Measurements from ENCODE around the gene MOSPD2. TPM values are rescaled to one million over a fixed set of nuclear protein-coding genes. Genes with fewer than 3 reads are reported as not detected.

Gene MOSPD2
- total RNA-seq, 1 donor from 2014 or later: 8.4 TPM

- Mint-ChIP-seq H3K27ac (no peak overlapping the region), H3K27me3 (no peaks in the 10 kb centered on the region), H3K9me3 (ENCODE audit: low read depth) (peaks cover 17% of the 10 kb centered on the region), H3K4me3 (ENCODE audit: low read depth) (no peak overlapping the region), H3K4me1 (ENCODE audit: low read depth) (no peaks in the 10 kb centered on the region), H3K36me3 (ENCODE audit: insufficient read depth) (no peaks in the 10 kb centered on the region)
- TF ChIP-seq, protein P1, sequence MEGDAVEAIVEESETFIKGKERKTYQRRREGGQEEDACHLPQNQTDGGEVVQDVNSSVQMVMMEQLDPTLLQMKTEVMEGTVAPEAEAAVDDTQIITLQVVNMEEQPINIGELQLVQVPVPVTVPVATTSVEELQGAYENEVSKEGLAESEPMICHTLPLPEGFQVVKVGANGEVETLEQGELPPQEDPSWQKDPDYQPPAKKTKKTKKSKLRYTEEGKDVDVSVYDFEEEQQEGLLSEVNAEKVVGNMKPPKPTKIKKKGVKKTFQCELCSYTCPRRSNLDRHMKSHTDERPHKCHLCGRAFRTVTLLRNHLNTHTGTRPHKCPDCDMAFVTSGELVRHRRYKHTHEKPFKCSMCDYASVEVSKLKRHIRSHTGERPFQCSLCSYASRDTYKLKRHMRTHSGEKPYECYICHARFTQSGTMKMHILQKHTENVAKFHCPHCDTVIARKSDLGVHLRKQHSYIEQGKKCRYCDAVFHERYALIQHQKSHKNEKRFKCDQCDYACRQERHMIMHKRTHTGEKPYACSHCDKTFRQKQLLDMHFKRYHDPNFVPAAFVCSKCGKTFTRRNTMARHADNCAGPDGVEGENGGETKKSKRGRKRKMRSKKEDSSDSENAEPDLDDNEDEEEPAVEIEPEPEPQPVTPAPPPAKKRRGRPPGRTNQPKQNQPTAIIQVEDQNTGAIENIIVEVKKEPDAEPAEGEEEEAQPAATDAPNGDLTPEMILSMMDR (IDR thresholded peaks at IDR 0.05; ENCODE audit: unreplicated experiment): no peak
- DNase-seq (ENCODE audit: low spot score, unreplicated experiment): no peak
These were observed 73.5 kb downstream of the MOSPD2 start for GRCh38 chrX:14946606-14947155.

DNA sequence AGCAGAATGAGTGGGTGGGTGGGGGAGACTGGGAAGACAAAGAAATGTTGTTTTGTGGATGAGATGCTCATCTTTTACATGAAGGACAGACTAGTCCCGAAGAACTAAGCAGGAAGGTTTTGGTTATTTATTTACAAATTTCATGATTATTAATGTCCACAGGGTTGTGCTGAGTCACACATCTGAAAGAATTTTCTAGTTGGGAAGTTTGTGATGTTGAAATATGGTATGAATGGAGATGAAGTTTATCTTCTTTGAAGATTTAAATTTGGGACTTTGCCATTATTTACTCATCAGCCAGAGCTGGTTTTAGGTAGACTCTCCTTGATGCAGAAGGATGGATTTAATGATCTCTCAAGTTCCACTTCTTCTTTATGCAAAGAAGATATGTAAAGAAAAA is 75.5 kb downstream of the MOSPD2 start:
- DNase-seq (ENCODE audit: low spot score, unreplicated experiment): no peak
- H3K4me1 Mint-ChIP-seq (ENCODE audit: low read depth): no peaks in the 10 kb centered on the region
- TF ChIP-seq, protein P1 (IDR thresholded peaks at IDR 0.05; ENCODE audit: unreplicated experiment): no peak
- H3K36me3 Mint-ChIP-seq (ENCODE audit: insufficient read depth): no peaks in the 10 kb centered on the region
- no peak overlapping the region for H3K4me3 Mint-ChIP-seq (ENCODE audit: low read depth)
- no peaks in the 10 kb centered on the region for H3K27me3 Mint-ChIP-seq
- no peak overlapping the region for H3K27ac Mint-ChIP-seq
- peaks cover 14% of the 10 kb centered on the region for H3K9me3 Mint-ChIP-seq (ENCODE audit: low read depth)

DNA sequence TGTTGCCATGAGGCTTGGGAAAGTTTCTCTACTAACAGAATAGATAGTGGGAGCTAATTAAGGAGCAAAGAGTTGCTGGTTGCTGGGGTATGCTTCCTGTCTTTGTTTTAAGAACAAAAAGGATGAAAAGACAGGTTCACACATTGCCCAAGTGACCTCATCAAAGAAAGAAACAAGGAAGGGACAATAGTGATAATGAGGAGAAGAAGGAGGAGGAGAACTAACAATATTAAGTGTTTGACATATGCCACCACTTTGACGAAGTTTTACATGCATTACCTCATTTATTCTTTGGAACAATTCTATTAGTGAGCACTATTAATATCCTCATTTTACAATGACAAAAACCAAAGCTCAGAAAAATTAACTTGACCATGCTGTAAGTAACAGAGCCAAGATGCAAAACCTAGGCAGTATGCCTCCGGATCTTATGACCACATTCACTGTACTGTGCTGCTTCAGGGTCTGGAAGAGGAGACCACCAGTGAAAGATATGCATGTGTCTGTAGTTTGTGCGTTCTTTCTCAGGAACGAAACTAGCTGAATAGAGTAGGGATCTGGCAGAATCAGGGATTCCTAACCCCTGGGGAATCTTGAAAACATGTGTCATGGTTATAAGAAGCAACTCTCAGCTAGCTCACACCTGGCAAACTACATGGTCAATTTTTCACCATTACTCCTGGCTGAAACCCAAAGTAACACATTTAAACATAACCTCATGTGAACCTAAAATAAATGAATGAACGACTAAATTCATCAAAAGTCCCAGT is 83.8 kb downstream of the MOSPD2 start:
- Mint-ChIP-seq H3K36me3 (ENCODE audit: insufficient read depth) (peaks cover 3% of the 10 kb centered on the region), H3K27ac (no peak overlapping the region), H3K27me3 (no peaks in the 10 kb centered on the region), H3K4me3 (ENCODE audit: low read depth) (no peak overlapping the region), H3K4me1 (ENCODE audit: low read depth) (no peaks in the 10 kb centered on the region), H3K9me3 (ENCODE audit: low read depth) (peaks cover 22% of the 10 kb centered on the region)
- DNase-seq (ENCODE audit: low spot score, unreplicated experiment): no peak
- TF ChIP-seq, protein P1 (IDR thresholded peaks at IDR 0.05; ENCODE audit: unreplicated experiment): no peak

DNA sequence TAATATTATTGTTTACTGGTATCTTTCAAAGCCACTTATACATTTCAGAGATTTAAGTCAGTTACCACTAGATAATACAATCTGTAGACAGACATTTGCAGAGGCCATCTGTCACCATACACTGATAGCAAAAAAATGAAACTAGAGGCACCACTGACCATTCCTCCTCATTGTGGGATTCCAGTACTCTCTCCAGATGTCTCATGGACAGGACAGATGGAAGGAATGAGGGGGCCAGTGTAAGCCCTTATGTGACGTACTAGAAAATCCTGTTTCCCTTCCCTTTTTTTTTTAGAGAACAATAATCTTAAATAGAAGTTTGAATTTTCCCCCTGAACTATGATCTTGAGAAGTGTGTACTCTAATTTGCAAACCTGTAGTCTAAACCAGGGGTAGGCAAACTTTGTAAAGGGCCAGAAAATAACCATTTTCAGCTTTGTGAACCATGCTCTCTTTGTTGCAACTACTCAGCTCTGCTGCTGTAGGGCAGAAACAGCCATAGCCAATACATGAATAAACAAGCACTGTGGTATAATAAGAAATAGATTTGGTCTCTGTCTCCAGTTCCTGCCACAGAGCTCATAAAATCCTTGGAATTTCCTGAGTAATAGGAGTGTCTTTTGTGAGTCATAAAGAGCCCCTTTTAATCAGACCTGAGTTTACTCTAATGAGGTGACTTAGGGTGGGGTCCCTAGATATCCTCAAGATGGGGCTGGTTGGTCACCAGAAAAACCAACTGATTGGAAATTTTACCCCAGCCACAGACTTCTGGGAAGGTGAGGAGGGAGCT is 90.4 kb downstream of the MOSPD2 start:
- no peaks in the 10 kb centered on the region for H3K27me3 Mint-ChIP-seq
- TF ChIP-seq, protein P1 (IDR thresholded peaks at IDR 0.05; ENCODE audit: unreplicated experiment): no peak
- H3K27ac Mint-ChIP-seq: no peak overlapping the region
- H3K4me3 Mint-ChIP-seq (ENCODE audit: low read depth): no peak overlapping the region
- no peaks in the 10 kb centered on the region for H3K36me3 Mint-ChIP-seq (ENCODE audit: insufficient read depth)
- no peaks in the 10 kb centered on the region for H3K4me1 Mint-ChIP-seq (ENCODE audit: low read depth)
- no peak for DNase-seq (ENCODE audit: low spot score, unreplicated experiment)
- peaks cover 11% of the 10 kb centered on the region for H3K9me3 Mint-ChIP-seq (ENCODE audit: low read depth)

- Mint-ChIP-seq H3K9me3 (ENCODE audit: low read depth) (peaks cover 10% of the 10 kb centered on the region), H3K36me3 (ENCODE audit: insufficient read depth) (no peaks in the 10 kb centered on the region), H3K27me3 (no peaks in the 10 kb centered on the region), H3K27ac (peak overlapping the region; percentile 10), H3K4me1 (ENCODE audit: low read depth) (no peaks in the 10 kb centered on the region), H3K4me3 (ENCODE audit: low read depth) (no peak overlapping the region)
- TF ChIP-seq, protein P1 (IDR thresholded peaks at IDR 0.05; ENCODE audit: unreplicated experiment): no peak
- DNase-seq (ENCODE audit: low spot score, unreplicated experiment): no peak
These were observed 91.3 kb downstream of the MOSPD2 start for GRCh38 chrX:14964500-14964899.
